Bone marrow (tissue), 2 donors: ENCODE measurements around the gene GRID1.

Experiments used
- DNase-seq, 2 donors: peaks; one replicate each; lab custom pipeline; 2025; lab: John Stamatoyannopoulos, UW

The GRID1 gene

GRCh38 chr10:86291616-86292340 lies 74.8 kb downstream of the GRID1 start:
- no peak for DNase-seq

- DNase-seq = no peak
Observed at GRCh38 chr10:86290933-86291615, 75.5 kb downstream of the GRID1 start.

GRCh38 chr10:86289577-86289868 lies 77.1 kb downstream of the GRID1 start:
- DNase-seq = no peak

GRCh38 chr10:86288695-86289576 lies 77.7 kb downstream of the GRID1 start:
- no peak for DNase-seq

- no peak for DNase-seq
Observed at GRCh38 chr10:86287966-86288579, 78.5 kb downstream of the GRID1 start.

GRCh38 chr10:86287110-86287793 lies 79.3 kb downstream of the GRID1 start:
- DNase-seq = no peak

- no peak for DNase-seq
Observed at GRCh38 chr10:86286236-86287109, 80.1 kb downstream of the GRID1 start.

GRCh38 chr10:86285136-86285790 lies 81.3 kb downstream of the GRID1 start:
- DNase-seq = no peak

- DNase-seq = no peak
Observed at GRCh38 chr10:86284355-86285105, 82.1 kb downstream of the GRID1 start.

GRCh38 chr10:86283466-86284287 lies 82.9 kb downstream of the GRID1 start:
- DNase-seq = no peak

GRCh38 chr10:86282664-86283465 lies 83.7 kb downstream of the GRID1 start:
- no peak for DNase-seq

- no peak for DNase-seq
Observed at GRCh38 chr10:86281396-86281795, 85.2 kb downstream of the GRID1 start.

- DNase-seq = no peak
Observed at GRCh38 chr10:86269332-86269731, 97.3 kb downstream of the GRID1 start.

GRCh38 chr10:86267286-86268195 lies 99.1 kb downstream of the GRID1 start:
- DNase-seq = no peak

GRCh38 chr10:86266446-86267242 lies 100.0 kb downstream of the GRID1 start:
- DNase-seq = no peak

- no peak for DNase-seq
Observed at GRCh38 chr10:86265895-86266259, 100.7 kb downstream of the GRID1 start.
